Gastrocnemius medialis (tissue), 4 donors: ENCODE data around the gene SAMD11. TPM values are rescaled to one million over a fixed set of nuclear protein-coding genes. Genes with fewer than 3 reads are reported as not detected.
A peak's percentile ranks its signal among the peaks of the same experiment; 100 is the strongest.

ENCODE experiments used
- ATAC-seq, 2 donors: fragments of 150-250 bp; one replicate each; pipeline ENCODE4 v1.9.1; 2016
- DNase-seq, 2 donors: peaks; one replicate each; pipeline ENCODE4 v3.0.0-alpha.2; 2019
- H3K27ac ChIP-seq, 4 donors: fragments of 200-600 bp; sonication (generic); 1 replicate in 1 of 4; 2 replicates in 3 of 4; pipeline ENCODE4 v1.5.1; 2016 to 2018; ENCODE audit warnings: mild to moderate bottlenecking in 2 of 4, moderate library complexity in 1 of 4
- H3K27me3 ChIP-seq, 3 donors: fragments of 200-600 bp; sonication (generic) in 2 of 3; 1 replicate in 1 of 3; 2 replicates in 2 of 3; pipeline versions ENCODE4 v1.5.1 to v1.6.0; 2016 to 2019; ENCODE audit warnings: mild to moderate bottlenecking in 1 of 3, moderate library complexity in 1 of 3
- H3K36me3 ChIP-seq, 2 donors: fragments of 200-600 bp; sonication (generic) in 1 of 2; one replicate each; pipeline ENCODE4 v1.5.1; 2017 to 2018
- H3K4me1 ChIP-seq, 2 donors: fragments of 200-600 bp; sonication (generic) in 1 of 2; one replicate each; pipeline ENCODE4 v1.5.1; 2016 to 2017; ENCODE audit warnings: mild to moderate bottlenecking in 2 of 2
- H3K4me3 ChIP-seq, 4 donors: fragments of 200-600 bp; sonication (generic) in 3 of 4; 1 replicate in 1 of 4; 2 replicates in 3 of 4; pipeline ENCODE4 v1.5.1; 2016 to 2019; ENCODE audit warnings: mild to moderate bottlenecking in 2 of 4
- H3K9me3 ChIP-seq, 3 donors: fragments of 200-600 bp; sonication (generic) in 2 of 3; 1 replicate in 1 of 3; 2 replicates in 2 of 3; pipeline ENCODE4 v1.5.1; 2016 to 2019
- POLR2A ChIP-seq, 2 donors: fragments of 450-650 bp; IDR thresholded peaks; one replicate each; pipeline ENCODE4 v1.6.1; 2017; ENCODE audit warnings: antibody characterized with exemption in 2 of 2, mild to moderate bottlenecking in 2 of 2, moderate library complexity in 2 of 2
- in situ Hi-C, 4 donors: fragments of 200-750 bp; cut with MboI; loops; one replicate each; pipeline versions ENCODE4 v1.15.0 to v1.8.0; 2017; ENCODE audit warnings: low sequenced_read_pairs in 4 of 4
- intact Hi-C: fragments of 100-400 bp; cut with DNase I; formaldehyde crosslinking; loops from one replicate; pipeline ENCODE4 v1.15.1; 2023; ENCODE audit warnings: low total_unique reads
- total RNA-seq, 4 donors: library from RNA; depleted of rRNA; stranded (reverse); fragments of >200 nt; gene quantifications; one replicate each; pipeline versions ENCODE4 v1.1.0 to v1.2.3, GENCODE V29; 2016
- TF ChIP-seq, protein P1 (sequence below), 5 experiments: fragments of 450-650 bp in 3 of 5; fragments of 200-600 bp in 2 of 5; sonication (generic) in 2 of 5; IDR thresholded peaks in 4 of 5; conservative IDR thresholded peaks in 1 of 5; 1 replicate in 4 of 5; 2 replicates in 1 of 5; pipeline ENCODE4 v1.5.1; 2016 to 2019; ENCODE audit warnings: antibody characterized with exemption in 5 of 5, mild to moderate bottlenecking in 3 of 5, moderate library complexity in 3 of 5

SAMD11 gene
- total RNA-seq, 4 donors from 2014 or later = 0.17 to 0.38 TPM; not detected in 2

- peaks cover 29 to 48% of the 10 kb centered on the region in 2 donors for H3K4me1 ChIP-seq
- peak overlapping the region; percentile 57 to 65 (median 58) for H3K4me3 ChIP-seq
- in situ Hi-C loops = no loop called here
- H3K27ac ChIP-seq = peak overlapping the region; percentile 100
- H3K27me3 ChIP-seq = peaks cover 0 to 2% (median 0%) of the 10 kb centered on the region in 3 donors
- DNase-seq (no peak), ATAC-seq (no peak)
- TF ChIP-seq POLR2A (IDR thresholded peaks at IDR 0.05) = peak in 1 of 2 donors; percentile 3
- TF ChIP-seq, protein P1, sequence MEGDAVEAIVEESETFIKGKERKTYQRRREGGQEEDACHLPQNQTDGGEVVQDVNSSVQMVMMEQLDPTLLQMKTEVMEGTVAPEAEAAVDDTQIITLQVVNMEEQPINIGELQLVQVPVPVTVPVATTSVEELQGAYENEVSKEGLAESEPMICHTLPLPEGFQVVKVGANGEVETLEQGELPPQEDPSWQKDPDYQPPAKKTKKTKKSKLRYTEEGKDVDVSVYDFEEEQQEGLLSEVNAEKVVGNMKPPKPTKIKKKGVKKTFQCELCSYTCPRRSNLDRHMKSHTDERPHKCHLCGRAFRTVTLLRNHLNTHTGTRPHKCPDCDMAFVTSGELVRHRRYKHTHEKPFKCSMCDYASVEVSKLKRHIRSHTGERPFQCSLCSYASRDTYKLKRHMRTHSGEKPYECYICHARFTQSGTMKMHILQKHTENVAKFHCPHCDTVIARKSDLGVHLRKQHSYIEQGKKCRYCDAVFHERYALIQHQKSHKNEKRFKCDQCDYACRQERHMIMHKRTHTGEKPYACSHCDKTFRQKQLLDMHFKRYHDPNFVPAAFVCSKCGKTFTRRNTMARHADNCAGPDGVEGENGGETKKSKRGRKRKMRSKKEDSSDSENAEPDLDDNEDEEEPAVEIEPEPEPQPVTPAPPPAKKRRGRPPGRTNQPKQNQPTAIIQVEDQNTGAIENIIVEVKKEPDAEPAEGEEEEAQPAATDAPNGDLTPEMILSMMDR (IDR thresholded peaks at IDR 0.05 in 4 of 5, conservative IDR thresholded peaks at IDR 0.05 in 1 of 5) = no peak
- no peaks in the 10 kb centered on the region for H3K9me3 ChIP-seq
- intact Hi-C loops = no loop called here
- no peaks in the 10 kb centered on the region for H3K36me3 ChIP-seq
Observed at GRCh38 chr1:978835-979743, 55.4 kb downstream of the SAMD11 start.

GRCh38 chr1:979744-980072 lies 56.0 kb downstream of the SAMD11 start:
- Histone ChIP-seq H3K27me3 (peaks cover 0 to 2% (median 0%) of the 10 kb centered on the region in 3 donors), H3K4me1 (peaks cover 29 to 48% of the 10 kb centered on the region in 2 donors), H3K9me3 (no peaks in the 10 kb centered on the region), H3K4me3 (peak overlapping the region; percentile 57 to 65 (median 58)), H3K27ac (peak overlapping the region; percentile 100), H3K36me3 (no peaks in the 10 kb centered on the region)
- TF ChIP-seq POLR2A (IDR thresholded peaks at IDR 0.05) = no peak
- TF ChIP-seq, protein P1 (IDR thresholded peaks at IDR 0.05 in 4 of 5, conservative IDR thresholded peaks at IDR 0.05 in 1 of 5) = no peak
- intact Hi-C loops = loop anchor here (5.0 kb wide), 1 partner anchor 368 kb away; the partner anchor contains the start of gene DVL1
- in situ Hi-C loops = loop anchor here in 2 of 4 donors (10.0 kb wide), 1 partner anchor 85 kb away; no protein-coding TSS in a partner anchor
- DNase-seq (no peak), ATAC-seq (no peak)

GRCh38 chr1:980137-980571 lies 56.4 kb downstream of the SAMD11 start:
- TF ChIP-seq, protein P1 (IDR thresholded peaks at IDR 0.05 in 4 of 5, conservative IDR thresholded peaks at IDR 0.05 in 1 of 5) = no peak
- no peak for TF ChIP-seq POLR2A (IDR thresholded peaks at IDR 0.05)
- DNase-seq (peak; percentile 75 to 91), ATAC-seq (peak; percentile 16 to 21)
- in situ Hi-C loops = loop anchor here in 2 of 4 donors (10.0 kb wide), 1 partner anchor 85 kb away; no protein-coding TSS in a partner anchor
- Histone ChIP-seq H3K4me1 (peaks cover 29 to 48% of the 10 kb centered on the region in 2 donors), H3K27ac (peak overlapping the region; percentile 100), H3K27me3 (no peaks in the 10 kb centered on the region), H3K4me3 (peak overlapping the region; percentile 54 to 67 (median 62)), H3K9me3 (no peaks in the 10 kb centered on the region), H3K36me3 (no peaks in the 10 kb centered on the region)
- intact Hi-C loops = loop anchor here (5.0 kb wide), 1 partner anchor 367 kb away; the partner anchor contains the start of gene DVL1

- no peaks in the 10 kb centered on the region for H3K27me3 ChIP-seq
- peak overlapping the region; percentile 58 to 67 (median 62) for H3K4me3 ChIP-seq
- TF ChIP-seq, protein P1 (IDR thresholded peaks at IDR 0.05 in 4 of 5, conservative IDR thresholded peaks at IDR 0.05 in 1 of 5) = peak in 2 of 5 experiments; percentile 16 to 25
- peak; percentile 95 for TF ChIP-seq POLR2A (IDR thresholded peaks at IDR 0.05)
- no peaks in the 10 kb centered on the region for H3K9me3 ChIP-seq
- peaks cover 29 to 44% of the 10 kb centered on the region in 2 donors for H3K4me1 ChIP-seq
- no peaks in the 10 kb centered on the region for H3K36me3 ChIP-seq
- in situ Hi-C loops (loop anchor here in 2 of 4 donors (10.0 kb wide), 1 partner anchor 84 kb away; no protein-coding TSS in a partner anchor), intact Hi-C loops (loop anchor here (5.0 kb wide), 1 partner anchor 367 kb away; the partner anchor contains the start of gene DVL1)
- DNase-seq = peak; percentile 95 to 98
- peak; percentile 39 for ATAC-seq
- peak overlapping the region; percentile 100 for H3K27ac ChIP-seq
Observed at GRCh38 chr1:980602-981395, 57.1 kb downstream of the SAMD11 start.
